Trophoblast cell (in vitro differentiated cells and primary cell): ENCODE measurements around the gene NKTR.

ENCODE experiments used
- DNase-seq, 2 donors: peaks; one replicate each; pipeline ENCODE4 v3.0.0-alpha.2; 2016
- H2AFZ ChIP-seq: 2 replicates; pipeline ENCODE4 v1.6.1; 2013; ENCODE audit warnings: low read length, moderate library complexity, mild to moderate bottlenecking; ENCODE audit not compliant: insufficient read depth, poor library complexity
- H2AK5ac ChIP-seq: 2 replicates; pipeline ENCODE4 v1.6.1; 2013; ENCODE audit warnings: mild to moderate bottlenecking, low read length
- H2BK120ac ChIP-seq: 2 replicates; pipeline ENCODE4 v1.6.1; 2013; ENCODE audit warnings: low read length, mild to moderate bottlenecking, moderate library complexity; ENCODE audit not compliant: insufficient read depth, poor library complexity
- H2BK12ac ChIP-seq: 2 replicates; pipeline ENCODE4 v1.6.1; 2013; ENCODE audit warnings: mild to moderate bottlenecking, low read length, moderate library complexity
- H2BK5ac ChIP-seq: 2 replicates; pipeline ENCODE4 v1.6.1; 2013; ENCODE audit warnings: low read length, low read depth, moderate library complexity, mild to moderate bottlenecking; ENCODE audit not compliant: poor library complexity
- H3K14ac ChIP-seq: 2 replicates; pipeline ENCODE4 v1.6.1; 2013; ENCODE audit warnings: mild to moderate bottlenecking, low read length
- H3K18ac ChIP-seq: 2 replicates; pipeline ENCODE4 v1.6.1; 2013; ENCODE audit warnings: mild to moderate bottlenecking, low read length
- H3K23ac ChIP-seq: 2 replicates; pipeline ENCODE4 v1.6.1; 2013; ENCODE audit warnings: low read length
- H3K27ac ChIP-seq: 2 replicates; pipeline ENCODE4 v1.5.1; 2013; ENCODE audit warnings: low read depth, mild to moderate bottlenecking, inconsistent platforms, low read length, moderate library complexity
- H3K27me3 ChIP-seq: 2 replicates; pipeline ENCODE4 v1.6.1; 2013; ENCODE audit warnings: inconsistent platforms, mild to moderate bottlenecking, low read length, moderate library complexity; ENCODE audit not compliant: insufficient read depth
- H3K36me3 ChIP-seq, 2 experiments: 1 replicate in 1 of 2; 2 replicates in 1 of 2; pipeline ENCODE4 v1.6.1; 2013; ENCODE audit warnings: low read length in 2 of 2, mild to moderate bottlenecking in 2 of 2, moderate library complexity in 1 of 2; ENCODE audit not compliant: insufficient read depth in 2 of 2, control insufficient read depth in 1 of 2
- H3K4ac ChIP-seq: 2 replicates; pipeline ENCODE4 v1.6.1; 2013; ENCODE audit warnings: low read depth, mild to moderate bottlenecking, low read length, moderate library complexity
- H3K4me1 ChIP-seq, 2 experiments: 1 replicate in 1 of 2; 2 replicates in 1 of 2; pipeline ENCODE4 v1.6.1; 2013; ENCODE audit warnings: low read length in 2 of 2, mild to moderate bottlenecking in 2 of 2, moderate library complexity in 1 of 2; ENCODE audit not compliant: insufficient read depth in 2 of 2, control insufficient read depth in 1 of 2
- H3K4me2 ChIP-seq: 2 replicates; pipeline ENCODE4 v1.6.1; 2013; ENCODE audit warnings: inconsistent platforms, mild to moderate bottlenecking, low read length, moderate library complexity
- H3K4me3 ChIP-seq: 2 replicates; pipeline ENCODE4 v1.5.1; 2013; ENCODE audit warnings: mild to moderate bottlenecking, low read depth, low read length, inconsistent platforms
- H3K79me1 ChIP-seq: one replicate; pipeline ENCODE4 v1.6.1; 2013; ENCODE audit warnings: low read length
- H3K79me2 ChIP-seq: 2 replicates; pipeline ENCODE4 v1.6.1; 2013; ENCODE audit warnings: low read length, mild to moderate bottlenecking; ENCODE audit not compliant: control insufficient read depth, insufficient read depth, poor library complexity
- H3K9ac ChIP-seq: 2 replicates; pipeline ENCODE4 v1.6.1; 2013; ENCODE audit warnings: mild to moderate bottlenecking, low read length
- H3K9me3 ChIP-seq: 2 replicates; pipeline ENCODE4 v1.6.1; 2013; ENCODE audit warnings: low read depth, mild to moderate bottlenecking, control low read depth, inconsistent platforms, low read length; ENCODE audit not compliant: insufficient read depth
- H4K12ac ChIP-seq: 2 replicates; pipeline ENCODE4 v1.6.1; 2013; ENCODE audit warnings: low read depth, mild to moderate bottlenecking, low read length, moderate library complexity
- H4K8ac ChIP-seq: 2 replicates; pipeline ENCODE4 v1.6.1; 2013; ENCODE audit warnings: low read depth, mild to moderate bottlenecking, low read length, moderate library complexity
- H4K91ac ChIP-seq: one replicate; pipeline ENCODE4 v1.6.1; 2013; ENCODE audit warnings: low read depth, mild to moderate bottlenecking, low read length, moderate library complexity
- WGBS: extraction: QIAGEN DNeasy Blood & Tissue Kit; methylation state at CpG from one replicate; pipeline ENCODE4 v1.1.7; 2013; ENCODE audit warnings: missing lambda C conversion rate; ENCODE audit not compliant: insufficient read length, insufficient coverage; ENCODE audit errors: extremely low coverage; 5-methylcytosine and 5-hydroxymethylcytosine counted together

NKTR gene

DNA sequence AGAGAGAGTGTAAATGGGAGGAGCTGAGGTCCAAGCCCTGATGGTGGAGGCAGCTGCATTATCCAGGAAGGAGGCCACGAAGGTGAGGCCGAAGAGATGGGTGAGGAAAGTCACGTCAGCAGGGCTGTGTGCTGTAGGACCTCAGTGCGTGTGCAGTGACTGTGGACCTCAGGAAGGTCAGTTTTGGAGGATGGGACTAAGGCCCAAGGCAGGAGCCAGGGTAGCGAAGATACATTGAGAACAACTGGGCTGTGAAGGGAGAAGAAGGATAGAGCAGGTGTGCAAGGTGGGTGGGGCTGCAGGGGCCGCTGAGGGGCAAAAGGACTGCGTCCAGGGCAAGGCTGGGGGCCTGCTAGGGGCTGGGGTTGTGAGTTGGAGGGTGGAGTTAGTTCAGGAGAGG is 89.7 kb downstream of the NKTR start:
- H4K91ac ChIP-seq, result no peak overlapping the region
- H3K18ac ChIP-seq, result no peak overlapping the region
- no peak overlapping the region for H2AK5ac ChIP-seq
- WGBS, result no CpG with 5 or more reads among the region's 7 CpGs
- no peaks in the 10 kb centered on the region for H3K36me3 ChIP-seq
- no peak overlapping the region for H2AFZ ChIP-seq
- no peak overlapping the region for H2BK120ac ChIP-seq
- H3K14ac ChIP-seq, result no peak overlapping the region
- H4K12ac ChIP-seq, result no peak overlapping the region
- H3K23ac ChIP-seq, result peak overlapping the region; percentile 63
- no peaks in the 10 kb centered on the region for H3K79me2 ChIP-seq
- peaks cover 12% of the 10 kb centered on the region for H3K9me3 ChIP-seq
- H4K8ac ChIP-seq, result no peak overlapping the region
- no peak overlapping the region for H3K27ac ChIP-seq
- H3K9ac ChIP-seq, result no peak overlapping the region
- H3K4ac ChIP-seq, result no peak overlapping the region
- no peak overlapping the region for H3K4me3 ChIP-seq
- no peak for DNase-seq
- no peak overlapping the region for H2BK12ac ChIP-seq
- no peaks in the 10 kb centered on the region for H3K4me1 ChIP-seq
- no peaks in the 10 kb centered on the region for H3K27me3 ChIP-seq
- H3K4me2 ChIP-seq, result no peak overlapping the region
- H3K79me1 ChIP-seq, result no peaks in the 10 kb centered on the region
- H2BK5ac ChIP-seq, result no peak overlapping the region

DNA sequence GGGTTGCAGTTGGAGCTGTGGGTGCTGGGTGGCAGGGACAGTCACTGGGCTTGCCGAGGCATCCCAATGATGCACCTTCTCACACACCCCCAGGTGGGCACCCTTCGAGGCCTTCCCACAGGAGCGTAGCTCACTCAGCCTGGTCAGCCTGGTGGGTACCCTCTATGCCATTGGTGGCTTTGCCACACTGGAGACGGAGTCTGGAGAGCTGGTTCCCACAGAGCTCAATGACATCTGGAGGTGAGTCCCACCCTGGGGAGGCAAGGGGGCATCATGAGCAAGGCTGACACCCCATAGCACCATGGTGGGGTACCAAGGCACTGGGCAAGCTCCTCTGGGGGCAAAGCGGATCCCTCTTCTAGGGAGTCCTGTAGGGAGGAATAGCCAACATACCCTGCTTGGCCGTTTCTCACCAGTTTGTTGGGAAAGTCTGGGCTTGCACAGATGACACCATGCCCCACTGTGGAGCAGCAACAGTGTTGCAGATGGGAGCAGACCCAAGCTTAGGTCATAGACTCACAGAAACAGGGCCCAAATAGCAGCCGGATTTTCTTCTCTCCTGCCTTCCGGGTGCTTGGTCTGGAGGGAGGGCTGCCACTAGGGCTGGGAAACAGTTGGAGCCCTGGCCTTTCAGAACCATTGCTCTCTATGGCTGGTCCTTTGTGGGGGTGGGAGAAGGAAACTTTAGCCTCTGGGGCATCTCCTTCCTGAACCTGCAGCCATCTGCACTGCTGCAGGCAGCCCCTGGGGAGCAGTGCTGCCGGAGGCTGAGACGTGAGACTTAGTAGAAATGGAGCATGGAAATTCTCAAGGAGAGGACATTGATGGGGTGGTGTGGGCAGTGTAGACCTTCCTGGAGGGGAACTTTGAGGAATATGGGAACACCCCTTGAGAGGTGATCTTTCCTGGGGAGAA is 90.5 kb downstream of the NKTR start:
- Histone ChIP-seq H3K4me2 (no peak overlapping the region), H2AFZ (no peak overlapping the region), H3K18ac (no peak overlapping the region), H2BK12ac (no peak overlapping the region), H3K27ac (no peak overlapping the region), H2AK5ac (no peak overlapping the region), H3K4me3 (peak overlapping the region; percentile 30), H3K79me1 (no peaks in the 10 kb centered on the region), H4K8ac (no peak overlapping the region), H3K4me1 (no peaks in the 10 kb centered on the region), H2BK5ac (no peak overlapping the region), H3K79me2 (no peaks in the 10 kb centered on the region), H3K36me3 (no peaks in the 10 kb centered on the region), H3K14ac (no peak overlapping the region), H3K9ac (no peak overlapping the region), H3K9me3 (peaks cover 11% of the 10 kb centered on the region), H2BK120ac (no peak overlapping the region), H4K91ac (no peak overlapping the region), H3K27me3 (no peaks in the 10 kb centered on the region), H3K4ac (no peak overlapping the region), H4K12ac (no peak overlapping the region), H3K23ac (no peak overlapping the region)
- DNase-seq, result no peak
- no CpG with 5 or more reads among the region's 10 CpGs for WGBS

DNA sequence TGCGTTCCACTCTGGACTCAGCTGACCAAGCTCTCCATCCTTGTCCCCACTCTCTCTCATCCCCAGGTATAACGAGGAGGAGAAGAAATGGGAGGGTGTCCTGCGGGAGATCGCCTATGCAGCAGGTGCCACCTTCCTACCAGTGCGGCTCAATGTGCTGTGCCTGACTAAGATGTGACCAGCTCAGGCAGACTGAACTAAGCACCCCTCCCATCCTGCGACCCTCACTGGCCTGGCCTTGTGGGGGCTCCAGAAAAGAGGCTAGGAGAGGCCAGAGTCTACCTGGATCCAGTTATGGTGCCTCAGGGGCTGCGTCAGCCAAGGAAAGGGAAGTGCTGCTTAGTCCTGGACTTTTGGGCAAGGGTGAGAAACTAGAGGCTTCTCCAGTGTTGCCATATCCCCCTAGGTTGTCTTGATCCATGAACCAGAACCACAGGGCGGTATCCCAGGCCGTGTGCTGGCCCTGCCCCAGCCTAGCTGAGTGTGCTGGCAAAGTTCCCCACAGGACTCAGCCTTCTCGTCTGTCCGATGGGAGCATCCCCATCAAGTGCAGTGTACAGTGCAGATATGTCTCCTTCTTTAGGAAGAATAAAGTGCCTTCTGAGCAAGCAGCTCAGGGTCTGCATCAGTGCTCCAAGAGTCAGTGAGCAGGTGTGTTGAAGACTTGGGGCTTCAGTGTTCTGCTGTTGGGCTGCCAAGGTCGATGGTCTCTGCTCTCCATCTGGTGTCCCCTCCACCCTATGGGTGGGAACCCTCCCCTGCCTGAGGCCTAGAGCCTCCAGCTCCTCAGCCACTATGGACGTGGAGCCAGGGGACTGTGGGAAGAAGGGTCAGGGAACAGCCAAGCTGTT is 91.6 kb downstream of the NKTR start:
- H3K27me3 ChIP-seq, result no peaks in the 10 kb centered on the region

DNA sequence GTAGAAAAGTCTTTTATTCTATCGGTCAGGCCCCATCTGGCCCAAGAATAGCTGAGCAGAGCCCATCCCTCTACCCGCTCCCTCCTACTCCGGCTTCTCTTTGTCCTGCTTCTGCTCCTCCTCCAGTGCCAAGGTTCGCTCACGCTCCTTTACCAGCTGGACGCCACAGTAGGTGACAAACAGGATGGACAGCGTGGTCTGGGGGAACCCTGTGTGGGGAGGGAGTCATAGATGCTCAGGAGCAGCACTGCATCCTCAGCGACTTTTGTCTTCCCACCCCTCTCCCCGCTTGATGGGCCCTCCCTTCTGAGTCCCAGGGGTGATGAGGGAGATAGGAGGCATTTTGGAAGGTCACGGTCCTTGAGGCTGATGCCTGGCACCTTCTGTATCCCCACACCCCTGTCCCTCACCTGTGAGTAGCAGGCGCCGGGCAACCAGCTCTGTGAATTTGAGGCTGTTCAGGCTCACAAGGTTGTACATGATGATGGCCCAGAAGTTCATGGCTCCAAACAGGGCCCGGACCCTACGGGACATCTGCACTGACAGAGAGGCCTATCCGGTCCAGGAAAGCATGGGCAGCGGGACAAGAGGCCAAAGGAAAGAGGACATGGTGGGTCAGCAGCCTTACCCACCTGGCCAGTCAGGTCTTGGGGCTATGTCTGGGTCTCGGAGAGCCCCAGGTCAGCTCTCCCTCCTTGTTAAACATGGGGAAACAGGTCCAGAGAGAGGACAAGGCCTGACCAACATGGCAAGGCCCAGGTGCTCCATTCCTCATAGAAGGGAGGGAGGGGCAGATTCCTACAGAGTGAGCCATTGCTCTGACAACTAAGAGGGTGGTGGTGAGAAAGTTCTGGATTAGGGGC is 92.4 kb downstream of the NKTR start:
- Histone ChIP-seq H3K9ac (no peak overlapping the region), H3K4ac (no peak overlapping the region), H3K14ac (no peak overlapping the region), H2BK120ac (no peak overlapping the region), H3K27me3 (no peaks in the 10 kb centered on the region), H3K9me3 (peaks cover 11% of the 10 kb centered on the region), H2AFZ (no peak overlapping the region), H2BK5ac (no peak overlapping the region), H2AK5ac (no peak overlapping the region), H4K8ac (no peak overlapping the region), H4K91ac (no peak overlapping the region), H3K27ac (no peak overlapping the region), H4K12ac (no peak overlapping the region), H2BK12ac (no peak overlapping the region), H3K18ac (no peak overlapping the region), H3K23ac (no peak overlapping the region), H3K4me1 (no peaks in the 10 kb centered on the region), H3K4me2 (no peak overlapping the region), H3K79me1 (no peaks in the 10 kb centered on the region), H3K79me2 (no peaks in the 10 kb centered on the region), H3K4me3 (peak overlapping the region; percentile 35), H3K36me3 (no peaks in the 10 kb centered on the region)
- DNase-seq, result peak in 1 of 2 donors; percentile 27
- no CpG with 5 or more reads among the region's 17 CpGs for WGBS

More for the DNA sequence above, 91.6 kb downstream of the NKTR start:
- Histone ChIP-seq H3K27ac (no peak overlapping the region), H3K23ac (no peak overlapping the region), H3K4me2 (no peak overlapping the region), H2AK5ac (no peak overlapping the region), H3K14ac (no peak overlapping the region), H2BK120ac (no peak overlapping the region), H2BK12ac (no peak overlapping the region), H4K8ac (no peak overlapping the region), H3K9ac (no peak overlapping the region), H3K4ac (no peak overlapping the region), H4K12ac (no peak overlapping the region), H3K4me1 (no peaks in the 10 kb centered on the region), H3K18ac (no peak overlapping the region), H4K91ac (no peak overlapping the region), H3K4me3 (no peak overlapping the region), H3K36me3 (no peaks in the 10 kb centered on the region), H3K79me1 (no peaks in the 10 kb centered on the region), H3K79me2 (no peaks in the 10 kb centered on the region), H2BK5ac (no peak overlapping the region), H3K9me3 (peaks cover 13% of the 10 kb centered on the region), H2AFZ (no peak overlapping the region)
- no CpG with 5 or more reads among the region's 13 CpGs for WGBS
- DNase-seq, result no peak
